ENCODE measurements around the gene ROR2.
"Not testable (repeated sequence)": the region's sequence is repeated elsewhere in the genome, so short reads cannot be mapped to it uniquely, and the experiment has no call there.

ROR2 gene

DNA sequence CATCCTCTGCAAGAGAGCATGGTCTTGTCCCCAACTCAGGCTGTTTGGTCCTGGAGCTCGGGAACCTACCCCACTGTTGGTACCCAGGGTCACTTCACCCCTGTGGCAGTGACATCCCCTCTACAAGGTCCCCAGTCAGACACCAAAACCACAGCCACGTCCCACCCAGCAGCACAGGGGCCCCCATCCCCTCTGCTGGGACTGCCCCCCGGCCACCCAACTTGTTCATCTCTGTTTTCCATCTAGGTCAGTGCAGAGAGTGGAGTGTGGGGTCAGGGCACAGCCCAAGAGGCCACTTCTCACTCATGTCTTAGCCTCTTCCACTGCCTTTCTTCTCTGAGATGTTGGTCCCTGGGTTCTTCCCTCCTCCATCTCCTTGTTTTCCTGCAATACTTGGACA lies 292.5 kb downstream of the ROR2 start:
- H3K9me3 Mint-ChIP-seq: no peaks in the 10 kb centered on the region
- H3K4me3 Mint-ChIP-seq: no peak overlapping the region
- no peaks in the 10 kb centered on the region for H3K36me3 Mint-ChIP-seq (ENCODE audit: low read depth)
- no peaks in the 10 kb centered on the region for H3K4me1 Mint-ChIP-seq (ENCODE audit: low read depth)
- no peak overlapping the region for H3K27ac Mint-ChIP-seq
- peaks cover 13% of the 10 kb centered on the region for H3K27me3 Mint-ChIP-seq (ENCODE audit: low read depth)

DNA sequence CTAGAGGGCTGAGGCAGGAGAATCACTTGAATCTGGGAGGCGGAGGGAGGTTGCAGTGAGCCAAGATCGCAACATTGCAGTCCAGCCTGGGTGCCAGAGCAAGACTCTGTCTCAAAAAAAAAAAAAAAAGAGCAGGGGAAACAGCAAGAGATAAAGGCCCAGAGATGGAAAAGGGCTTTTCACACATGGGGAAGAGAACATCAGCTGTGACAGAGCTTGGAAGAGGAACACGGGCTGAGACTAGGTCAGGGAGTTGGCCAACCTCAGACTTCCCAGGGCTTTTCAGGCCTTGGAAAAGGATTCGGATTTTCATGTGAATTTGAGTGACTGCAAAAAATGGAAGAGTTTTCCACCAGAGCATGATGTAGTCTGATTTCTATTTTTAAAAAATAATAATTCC lies 294.4 kb downstream of the ROR2 start:
- Mint-ChIP-seq H3K27ac (no peak overlapping the region), H3K36me3 (ENCODE audit: low read depth) (no peaks in the 10 kb centered on the region), H3K4me3 (no peak overlapping the region), H3K4me1 (ENCODE audit: low read depth) (no peaks in the 10 kb centered on the region), H3K27me3 (ENCODE audit: low read depth) (peaks cover 21% of the 10 kb centered on the region), H3K9me3 (no peaks in the 10 kb centered on the region)

DNA sequence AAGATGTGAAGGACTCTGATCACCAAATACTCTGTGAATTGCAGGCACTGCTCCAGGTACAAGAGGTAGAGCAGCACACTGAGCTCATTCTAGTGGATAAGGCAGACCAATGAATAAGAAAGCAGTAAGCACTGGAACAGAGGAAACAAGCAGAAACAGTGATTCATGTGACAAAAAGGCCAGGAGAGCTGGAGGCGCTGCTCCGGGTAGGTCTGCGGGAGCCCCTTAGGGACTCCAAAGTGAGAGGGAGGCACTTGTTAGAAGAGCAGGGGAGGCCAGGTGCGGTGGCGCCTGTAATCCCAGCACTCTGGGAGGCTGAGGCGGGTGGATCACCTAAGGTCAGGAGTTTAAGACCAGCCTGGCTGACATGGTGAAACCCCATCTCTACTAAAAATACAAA lies 294.8 kb downstream of the ROR2 start:
- no peaks in the 10 kb centered on the region for H3K36me3 Mint-ChIP-seq (ENCODE audit: low read depth)
- no peak overlapping the region for H3K4me3 Mint-ChIP-seq
- no peaks in the 10 kb centered on the region for H3K9me3 Mint-ChIP-seq
- no peaks in the 10 kb centered on the region for H3K4me1 Mint-ChIP-seq (ENCODE audit: low read depth)
- no peak overlapping the region for H3K27ac Mint-ChIP-seq
- H3K27me3 Mint-ChIP-seq (ENCODE audit: low read depth): peaks cover 24% of the 10 kb centered on the region

DNA sequence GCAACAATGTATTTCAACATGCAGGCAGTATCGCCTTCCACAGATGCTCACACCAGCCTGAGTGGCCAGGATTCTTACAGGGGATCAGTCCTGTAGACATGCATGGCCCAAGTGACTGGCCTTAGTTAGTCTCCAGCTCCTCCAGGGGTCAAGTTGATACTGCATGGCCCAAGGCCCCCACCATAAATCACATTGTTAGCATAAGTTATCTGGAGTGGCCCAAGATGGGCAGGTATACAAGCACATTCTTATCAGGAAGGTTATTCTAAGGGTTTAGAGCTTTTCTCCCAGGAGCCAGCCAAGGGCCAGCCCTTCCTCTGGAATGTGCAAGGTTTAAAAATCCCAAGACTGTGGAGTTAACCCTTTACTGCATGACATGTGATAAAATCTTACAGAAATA lies 295.5 kb downstream of the ROR2 start:
- peaks cover 26% of the 10 kb centered on the region for H3K27me3 Mint-ChIP-seq (ENCODE audit: low read depth)
- no peaks in the 10 kb centered on the region for H3K4me1 Mint-ChIP-seq (ENCODE audit: low read depth)
- H3K27ac Mint-ChIP-seq: no peak overlapping the region
- no peaks in the 10 kb centered on the region for H3K36me3 Mint-ChIP-seq (ENCODE audit: low read depth)
- H3K4me3 Mint-ChIP-seq: no peak overlapping the region
- no peaks in the 10 kb centered on the region for H3K9me3 Mint-ChIP-seq

DNA sequence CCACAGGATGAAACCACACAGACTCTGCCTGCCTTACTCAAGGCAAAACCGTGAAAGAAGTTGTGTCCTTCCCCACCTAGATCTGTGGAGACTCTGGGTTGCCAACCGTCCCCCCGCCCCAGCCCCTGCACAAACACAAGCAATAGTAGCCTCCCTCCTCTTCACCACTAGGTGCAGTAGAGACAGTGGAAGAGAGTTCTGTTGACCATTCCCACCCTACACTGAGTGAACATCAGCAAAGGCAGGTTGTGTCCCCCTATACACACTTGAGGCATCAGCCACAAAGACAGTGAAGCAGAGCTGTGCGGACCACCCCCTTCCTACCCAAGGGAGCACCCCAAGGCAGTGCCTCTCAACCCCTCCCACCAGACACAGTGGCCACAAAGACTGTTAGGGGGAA lies 302.7 kb downstream of the ROR2 start:
- Mint-ChIP-seq H3K27ac (no peak overlapping the region), H3K4me1 (ENCODE audit: low read depth) (no peaks in the 10 kb centered on the region), H3K27me3 (ENCODE audit: low read depth) (peaks cover 21% of the 10 kb centered on the region), H3K4me3 (no peak overlapping the region), H3K36me3 (ENCODE audit: low read depth) (no peaks in the 10 kb centered on the region), H3K9me3 (no peaks in the 10 kb centered on the region)

DNA sequence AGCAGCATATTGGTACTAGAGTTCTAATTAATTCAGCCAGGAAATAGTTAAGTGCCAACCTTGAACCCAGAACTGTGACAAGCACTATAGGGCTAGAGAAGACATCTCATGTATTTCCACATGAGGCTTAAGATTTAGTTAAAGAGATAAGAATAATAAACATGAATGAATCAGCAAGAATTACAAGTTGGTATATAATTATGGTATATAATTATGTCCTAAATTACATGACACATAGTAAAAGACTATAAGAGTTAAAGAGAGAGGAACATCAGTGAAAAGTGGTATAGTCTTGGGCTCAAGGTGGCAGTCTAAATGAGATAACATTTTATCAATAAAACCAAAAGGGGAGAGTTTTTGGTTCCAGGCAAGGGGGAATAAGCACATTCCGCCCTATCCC lies 303.3 kb downstream of the ROR2 start:
- no peaks in the 10 kb centered on the region for H3K9me3 Mint-ChIP-seq
- H3K36me3 Mint-ChIP-seq (ENCODE audit: low read depth): no peaks in the 10 kb centered on the region
- no peak overlapping the region for H3K27ac Mint-ChIP-seq
- H3K4me1 Mint-ChIP-seq (ENCODE audit: low read depth): no peaks in the 10 kb centered on the region
- H3K4me3 Mint-ChIP-seq: no peak overlapping the region
- H3K27me3 Mint-ChIP-seq (ENCODE audit: low read depth): peaks cover 20% of the 10 kb centered on the region

DNA sequence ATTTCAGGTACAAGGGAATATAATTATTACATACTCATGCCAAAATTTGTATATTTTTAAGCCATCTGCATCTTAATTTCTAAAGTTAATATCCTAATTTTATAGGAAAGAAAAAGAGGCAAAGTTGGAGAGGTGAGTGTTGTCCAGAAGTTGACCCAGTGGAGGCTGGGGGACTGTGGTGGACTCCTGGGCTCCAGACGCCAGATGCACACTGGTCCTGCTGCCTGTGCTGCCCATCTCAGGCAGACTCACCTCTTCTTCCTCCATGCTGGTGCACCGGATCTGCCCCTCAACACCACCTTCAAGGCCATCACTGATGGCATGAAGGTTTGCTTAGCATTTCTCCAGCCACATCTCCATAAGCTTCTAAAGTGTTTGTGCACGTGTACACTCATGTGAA lies 305.6 kb downstream of the ROR2 start:
- peaks cover 9% of the 10 kb centered on the region for H3K27me3 Mint-ChIP-seq (ENCODE audit: low read depth)
- H3K9me3 Mint-ChIP-seq: peaks cover 6% of the 10 kb centered on the region
- H3K27ac Mint-ChIP-seq: no peak overlapping the region
- H3K36me3 Mint-ChIP-seq (ENCODE audit: low read depth): no peaks in the 10 kb centered on the region
- H3K4me3 Mint-ChIP-seq: no peak overlapping the region
- H3K4me1 Mint-ChIP-seq (ENCODE audit: low read depth): no peaks in the 10 kb centered on the region

DNA sequence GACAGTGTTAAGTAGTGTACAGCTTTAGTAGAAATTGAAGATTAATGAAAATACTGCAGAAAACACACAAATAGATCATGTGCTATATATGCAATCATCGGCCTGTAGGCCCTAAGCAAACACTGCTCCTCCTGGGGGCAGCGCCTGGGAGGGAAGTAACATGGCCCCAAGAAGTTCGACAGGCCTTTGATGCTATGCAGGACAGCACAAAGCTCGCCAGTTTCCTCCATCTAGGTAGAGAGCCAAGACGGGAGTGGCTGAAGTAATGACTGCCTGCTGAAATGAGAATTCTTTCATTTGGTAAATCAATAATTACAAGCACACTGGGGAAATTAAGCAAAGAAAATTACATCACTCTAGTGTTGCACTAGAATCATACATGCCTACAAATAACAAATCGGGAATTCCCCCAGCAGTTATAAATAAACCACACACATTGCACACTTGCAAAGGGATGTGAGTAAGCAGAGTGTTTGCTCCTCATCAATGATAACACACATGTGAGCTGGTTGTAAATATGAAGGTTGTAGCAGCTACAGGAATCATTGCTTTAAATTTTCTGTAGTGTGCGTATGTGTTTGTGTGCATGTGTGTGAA lies 306.4 kb downstream of the ROR2 start:
- H3K9me3 Mint-ChIP-seq: peaks cover 6% of the 10 kb centered on the region
- H3K36me3 Mint-ChIP-seq (ENCODE audit: low read depth): no peaks in the 10 kb centered on the region
- no peak overlapping the region for H3K27ac Mint-ChIP-seq
- peaks cover 4% of the 10 kb centered on the region for H3K27me3 Mint-ChIP-seq (ENCODE audit: low read depth)
- H3K4me3 Mint-ChIP-seq: no peak overlapping the region
- H3K4me1 Mint-ChIP-seq (ENCODE audit: low read depth): no peaks in the 10 kb centered on the region

DNA sequence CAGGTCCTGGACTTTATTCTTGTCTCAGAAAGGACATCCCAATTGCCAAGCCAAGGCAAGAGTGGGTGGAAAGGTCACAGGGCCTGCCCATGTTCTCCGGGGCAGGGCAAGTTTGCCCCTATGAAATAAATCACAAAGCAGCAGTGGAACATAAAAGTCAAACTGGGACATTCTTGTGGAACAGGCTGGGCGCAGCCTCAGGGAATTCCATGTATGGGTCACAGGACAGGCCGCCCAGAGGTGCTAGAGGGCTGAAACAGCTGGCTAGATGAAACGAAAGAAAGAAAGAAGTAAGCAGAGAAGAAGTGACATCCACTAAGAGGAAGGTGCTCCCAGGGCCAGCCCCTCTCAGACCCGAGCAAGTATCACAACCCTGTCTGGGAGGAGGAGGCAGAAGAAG lies 307.3 kb downstream of the ROR2 start:
- no peaks in the 10 kb centered on the region for H3K36me3 Mint-ChIP-seq (ENCODE audit: low read depth)
- H3K4me1 Mint-ChIP-seq (ENCODE audit: low read depth): no peaks in the 10 kb centered on the region
- peaks cover 6% of the 10 kb centered on the region for H3K9me3 Mint-ChIP-seq
- H3K27ac Mint-ChIP-seq: no peak overlapping the region
- H3K27me3 Mint-ChIP-seq (ENCODE audit: low read depth): peaks cover 10% of the 10 kb centered on the region
- H3K4me3 Mint-ChIP-seq: no peak overlapping the region

DNA sequence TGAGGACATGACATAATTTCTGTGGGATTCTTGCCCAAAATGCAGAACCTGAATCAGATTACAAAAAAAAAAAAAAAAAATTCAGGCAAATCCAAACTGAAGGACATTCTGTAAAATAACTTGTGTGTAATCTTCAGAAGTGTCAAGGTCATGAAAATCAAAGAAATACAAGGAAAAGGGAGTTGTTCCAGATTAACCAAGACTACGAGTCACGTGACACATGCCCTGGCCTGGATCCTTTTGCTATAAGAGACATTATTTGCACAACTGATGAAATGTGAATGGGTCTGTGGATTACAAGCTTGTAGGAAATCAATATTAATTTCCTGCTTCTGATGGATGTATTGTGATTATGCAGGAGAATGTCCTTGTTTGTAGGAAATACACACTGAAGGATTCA lies 309.6 kb downstream of the ROR2 start:
- H3K9me3 Mint-ChIP-seq: peaks cover 6% of the 10 kb centered on the region
- no peak overlapping the region for H3K27ac Mint-ChIP-seq
- no peaks in the 10 kb centered on the region for H3K36me3 Mint-ChIP-seq (ENCODE audit: low read depth)
- H3K27me3 Mint-ChIP-seq (ENCODE audit: low read depth): peaks cover 9% of the 10 kb centered on the region
- H3K4me3 Mint-ChIP-seq: no peak overlapping the region
- no peaks in the 10 kb centered on the region for H3K4me1 Mint-ChIP-seq (ENCODE audit: low read depth)

DNA sequence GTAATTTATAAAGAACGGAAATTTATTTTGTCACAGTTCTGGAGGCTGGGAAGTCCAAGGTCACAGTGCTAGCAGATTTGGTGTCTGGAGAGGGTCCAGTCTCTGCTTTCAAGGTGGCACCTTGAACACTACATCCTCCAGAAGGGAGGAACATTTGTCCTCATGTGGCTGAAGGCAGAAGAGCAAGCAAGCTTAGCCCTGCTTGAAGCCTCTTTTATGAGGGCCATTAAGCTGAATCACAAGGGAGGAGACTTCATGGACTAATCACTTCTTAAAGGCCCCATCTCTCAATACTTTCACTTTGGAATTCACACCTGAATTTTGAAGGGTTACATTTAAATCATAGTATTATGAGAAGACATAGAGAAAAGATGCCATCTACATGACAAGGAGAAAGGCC lies 311.0 kb downstream of the ROR2 start:
- Mint-ChIP-seq H3K27me3 (ENCODE audit: low read depth) (peaks cover 14% of the 10 kb centered on the region), H3K9me3 (peaks cover 6% of the 10 kb centered on the region), H3K4me3 (no peak overlapping the region), H3K36me3 (ENCODE audit: low read depth) (no peaks in the 10 kb centered on the region), H3K27ac (no peak overlapping the region), H3K4me1 (ENCODE audit: low read depth) (no peaks in the 10 kb centered on the region)

DNA sequence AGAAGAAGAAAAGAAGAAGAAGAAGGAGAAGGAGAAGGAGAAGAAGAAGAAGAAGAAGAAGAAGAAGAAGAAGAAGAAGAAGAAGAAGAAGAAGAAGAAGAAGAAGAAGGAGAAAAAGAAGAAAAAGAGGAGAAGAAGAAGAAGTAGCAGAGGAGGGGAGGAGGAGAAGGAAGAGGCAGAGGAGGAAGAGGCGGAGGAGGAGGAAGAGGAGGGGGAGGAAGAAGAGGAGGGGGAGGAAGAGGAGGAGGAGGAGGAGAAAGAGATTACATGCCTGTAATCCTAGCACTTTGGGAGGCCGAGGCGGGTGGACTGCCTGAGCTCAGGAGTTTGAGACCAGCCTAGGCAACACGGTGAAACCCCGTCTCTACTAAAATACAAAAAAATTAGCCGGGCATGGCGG lies 315.2 kb downstream of the ROR2 start:
- H3K4me1 Mint-ChIP-seq (ENCODE audit: low read depth); H3K27ac Mint-ChIP-seq; H3K36me3 Mint-ChIP-seq (ENCODE audit: low read depth); H3K9me3 Mint-ChIP-seq; H3K4me3 Mint-ChIP-seq: not testable (repeated sequence)
- H3K27me3 Mint-ChIP-seq (ENCODE audit: low read depth): peaks cover 19% of the 10 kb centered on the region

DNA sequence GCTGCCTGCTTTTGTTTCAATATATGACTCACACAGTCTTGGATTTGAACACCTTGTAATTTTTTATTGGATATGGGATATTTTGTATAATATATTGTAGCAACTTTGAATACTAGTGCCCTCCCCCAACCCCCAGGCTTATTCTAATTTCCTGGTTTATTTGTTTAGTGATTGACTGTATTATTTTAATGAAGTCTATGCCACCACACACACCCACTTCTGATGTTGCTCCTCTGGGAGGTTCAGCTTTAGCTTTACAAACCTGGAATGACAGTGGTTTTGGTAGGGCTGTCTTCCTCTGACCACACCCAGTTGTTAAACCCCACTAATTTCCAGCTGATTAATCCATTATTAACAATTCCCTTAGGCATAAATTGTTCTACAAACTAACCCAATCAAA lies 320.3 kb downstream of the ROR2 start:
- Mint-ChIP-seq H3K9me3 (no peaks in the 10 kb centered on the region), H3K36me3 (ENCODE audit: low read depth) (no peaks in the 10 kb centered on the region), H3K4me3 (no peak overlapping the region), H3K27me3 (ENCODE audit: low read depth) (peaks cover 23% of the 10 kb centered on the region), H3K27ac (no peak overlapping the region), H3K4me1 (ENCODE audit: low read depth) (no peaks in the 10 kb centered on the region)

DNA sequence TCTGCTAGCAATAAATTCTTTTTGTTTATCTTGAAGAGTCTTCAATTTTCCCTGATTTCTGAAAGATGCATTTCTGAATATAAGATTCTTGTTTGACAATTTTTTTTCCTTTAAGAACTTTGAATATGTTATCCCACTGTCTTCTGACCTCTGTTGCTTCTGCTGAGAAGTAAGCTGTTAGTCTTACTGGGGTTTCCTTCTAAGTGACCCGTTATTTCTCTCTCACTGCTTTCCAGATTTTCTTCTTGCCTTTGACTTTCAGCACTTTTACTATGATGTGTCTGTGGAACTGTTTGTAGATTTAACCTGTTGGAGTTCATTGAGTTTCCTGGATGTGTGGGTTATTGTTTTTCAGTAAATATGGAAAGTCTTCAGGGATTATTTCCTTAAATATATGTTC lies 321.1 kb downstream of the ROR2 start:
- Mint-ChIP-seq H3K27me3 (ENCODE audit: low read depth) (peaks cover 23% of the 10 kb centered on the region), H3K27ac (no peak overlapping the region), H3K36me3 (ENCODE audit: low read depth) (no peaks in the 10 kb centered on the region), H3K9me3 (no peaks in the 10 kb centered on the region), H3K4me3 (no peak overlapping the region), H3K4me1 (ENCODE audit: low read depth) (no peaks in the 10 kb centered on the region)

DNA sequence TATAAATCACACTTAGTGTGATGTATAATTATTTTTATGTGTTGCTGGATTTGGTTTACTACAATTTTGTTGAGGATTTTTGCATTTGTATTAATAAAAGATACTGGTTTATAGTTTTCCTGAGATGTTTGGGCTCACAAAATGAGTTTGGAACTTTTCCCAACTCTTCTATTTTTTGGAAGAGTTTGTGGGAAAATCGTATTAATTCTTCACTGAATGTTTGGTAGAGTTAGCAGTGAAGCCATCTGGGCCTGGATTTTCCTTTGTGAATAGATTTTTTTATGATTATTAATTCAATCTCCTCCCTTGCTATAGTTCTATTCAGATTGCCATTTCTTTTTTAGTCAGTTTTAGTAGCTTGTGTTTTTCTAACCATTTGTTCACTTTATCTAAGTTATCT lies 324.7 kb downstream of the ROR2 start:
- H3K4me1 Mint-ChIP-seq (ENCODE audit: low read depth): no peaks in the 10 kb centered on the region
- H3K27me3 Mint-ChIP-seq (ENCODE audit: low read depth): peaks cover 40% of the 10 kb centered on the region
- H3K9me3 Mint-ChIP-seq: no peaks in the 10 kb centered on the region
- H3K27ac Mint-ChIP-seq: no peak overlapping the region
- H3K36me3 Mint-ChIP-seq (ENCODE audit: low read depth): no peaks in the 10 kb centered on the region
- H3K4me3 Mint-ChIP-seq: no peak overlapping the region

DNA sequence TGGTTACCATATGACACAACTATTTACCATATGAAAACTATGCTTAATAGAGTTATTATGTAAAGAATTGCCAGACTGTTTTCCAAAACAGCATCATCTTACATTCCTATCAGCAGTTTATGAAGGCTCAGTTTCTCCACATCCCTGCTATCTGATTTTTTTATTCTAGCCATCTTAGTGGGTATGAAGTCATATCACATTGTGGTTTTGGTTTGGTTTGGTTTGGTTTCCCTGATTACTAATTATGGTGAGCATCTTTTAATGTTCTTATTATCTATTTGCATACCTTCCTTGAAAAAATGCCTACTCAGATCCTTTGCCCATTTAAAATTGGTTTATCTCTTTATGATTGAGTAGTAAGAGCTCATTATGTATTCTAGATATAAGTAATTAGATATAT lies 327.0 kb downstream of the ROR2 start:
- no peaks in the 10 kb centered on the region for H3K4me1 Mint-ChIP-seq (ENCODE audit: low read depth)
- H3K4me3 Mint-ChIP-seq: no peak overlapping the region
- no peaks in the 10 kb centered on the region for H3K9me3 Mint-ChIP-seq
- H3K27ac Mint-ChIP-seq: no peak overlapping the region
- no peaks in the 10 kb centered on the region for H3K36me3 Mint-ChIP-seq (ENCODE audit: low read depth)
- peaks cover 45% of the 10 kb centered on the region for H3K27me3 Mint-ChIP-seq (ENCODE audit: low read depth)
